Prostate gland (tissue), 2 donors: Measurements from ENCODE around the gene CELF1. TPM values are rescaled to one million over a fixed set of nuclear protein-coding genes. Genes with fewer than 3 reads are reported as not detected.

Experiments
- DNase-seq: peaks from one replicate; pipeline ENCODE4 v3.0.0-alpha.2; 2019; ENCODE audit warnings: low spot score
- H3K27ac ChIP-seq, 2 donors: fragments of 200-600 bp; sonication (generic); 2 replicates each; pipeline ENCODE4 v1.5.1; 2017 to 2019
- H3K27me3 ChIP-seq: fragments of 200-600 bp; sonication (generic); replicated peaks from 2 replicates; pipeline ENCODE4 v1.5.1; 2019; ENCODE audit not compliant: insufficient read depth
- H3K36me3 ChIP-seq, 2 donors: fragments of 200-600 bp; sonication (generic); 1 replicate in 1 of 2; 2 replicates in 1 of 2; pipeline versions ENCODE4 v1.5.1 to v1.8.1; 2017 to 2019
- H3K4me1 ChIP-seq: fragments of 200-600 bp; sonication (generic); replicated peaks from 2 replicates; pipeline ENCODE4 v1.5.1; 2019
- H3K4me3 ChIP-seq, 2 donors: fragments of 200-600 bp; sonication (generic); 2 replicates each; pipeline ENCODE4 v1.5.1; 2017 to 2019
- H3K9me3 ChIP-seq: fragments of 200-600 bp; sonication (generic); 2 replicates; pipeline ENCODE4 v1.5.1; 2017
- POLR2A ChIP-seq: fragments of 450-650 bp; IDR thresholded peaks from one replicate; pipeline ENCODE4 v1.6.1; 2016; ENCODE audit warnings: antibody characterized with exemption, mild to moderate bottlenecking
- POLR2AphosphoS5 ChIP-seq: sonication (generic); formaldehyde crosslinking; IDR thresholded peaks from one replicate; pipeline ENCODE4 v1.6.1; 2017; ENCODE audit warnings: antibody characterized with exemption
- WGBS: methylation state at CpG from one replicate; pipeline ENCODE4 v1.1.5; 2018; 5-methylcytosine and 5-hydroxymethylcytosine counted together
- intact Hi-C: fragments of 100-400 bp; cut with DNase I; formaldehyde crosslinking; loops from one replicate; pipeline ENCODE4 v1.14.2; 2022
- total RNA-seq, 2 donors: library from RNA; depleted of rRNA; stranded (reverse); fragments of >200 nt; gene quantifications; one replicate each; pipeline ENCODE4 v1.1.0, GENCODE V29; 2016
- TF ChIP-seq, protein P1 (sequence below), 4 experiments: fragments of 200-600 bp in 2 of 4; fragments of 450-650 bp in 2 of 4; sonication (generic) in 2 of 4; IDR thresholded peaks; 1 replicate in 3 of 4; 2 replicates in 1 of 4; pipeline ENCODE4 v1.5.1; 2016 to 2019; ENCODE audit warnings: antibody characterized with exemption in 4 of 4, mild to moderate bottlenecking in 2 of 4, moderate library complexity in 2 of 4

The CELF1 gene
- 100 to 1,000 TPM in 1 of 2 donors, 10 to 100 TPM in 1; 68.9 to 134 TPM for total RNA-seq

GRCh38 chr11:47552566-47553405 is at the start of gene CELF1:
CELF1 (minus strand) TSS chr11:47553132; CDS start chr11:47499523, 53,609 bp downstream.
- Histone ChIP-seq H3K27ac (peak within 1 kb of the TSS; percentile 84 to 93), H3K36me3 (no peaks in the 10 kb centered on the region), H3K4me3 (peak within 1 kb of the TSS; percentile 74 to 98), H3K9me3 (no peaks in the 10 kb centered on the region), H3K4me1 (no peaks in the 10 kb centered on the region), H3K27me3 (no peaks in the 10 kb centered on the region)
- WGBS = under 1% methylated on average over 74 of the region's 89 CpGs
- TF ChIP-seq, protein P1, sequence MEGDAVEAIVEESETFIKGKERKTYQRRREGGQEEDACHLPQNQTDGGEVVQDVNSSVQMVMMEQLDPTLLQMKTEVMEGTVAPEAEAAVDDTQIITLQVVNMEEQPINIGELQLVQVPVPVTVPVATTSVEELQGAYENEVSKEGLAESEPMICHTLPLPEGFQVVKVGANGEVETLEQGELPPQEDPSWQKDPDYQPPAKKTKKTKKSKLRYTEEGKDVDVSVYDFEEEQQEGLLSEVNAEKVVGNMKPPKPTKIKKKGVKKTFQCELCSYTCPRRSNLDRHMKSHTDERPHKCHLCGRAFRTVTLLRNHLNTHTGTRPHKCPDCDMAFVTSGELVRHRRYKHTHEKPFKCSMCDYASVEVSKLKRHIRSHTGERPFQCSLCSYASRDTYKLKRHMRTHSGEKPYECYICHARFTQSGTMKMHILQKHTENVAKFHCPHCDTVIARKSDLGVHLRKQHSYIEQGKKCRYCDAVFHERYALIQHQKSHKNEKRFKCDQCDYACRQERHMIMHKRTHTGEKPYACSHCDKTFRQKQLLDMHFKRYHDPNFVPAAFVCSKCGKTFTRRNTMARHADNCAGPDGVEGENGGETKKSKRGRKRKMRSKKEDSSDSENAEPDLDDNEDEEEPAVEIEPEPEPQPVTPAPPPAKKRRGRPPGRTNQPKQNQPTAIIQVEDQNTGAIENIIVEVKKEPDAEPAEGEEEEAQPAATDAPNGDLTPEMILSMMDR (IDR thresholded peaks at IDR 0.05) = peak; percentile 88 to 97 (median 92)
- TF ChIP-seq POLR2AphosphoS5 = peak; percentile 57
- peak; percentile 60 for TF ChIP-seq POLR2A
- intact Hi-C loops = loop anchor here (5.0 to 10.0 kb wide), 2 partner anchors 85 to 148 kb away; partner anchors contain the start of gene SLC39A13
- DNase-seq = peak; percentile 87

DNA sequence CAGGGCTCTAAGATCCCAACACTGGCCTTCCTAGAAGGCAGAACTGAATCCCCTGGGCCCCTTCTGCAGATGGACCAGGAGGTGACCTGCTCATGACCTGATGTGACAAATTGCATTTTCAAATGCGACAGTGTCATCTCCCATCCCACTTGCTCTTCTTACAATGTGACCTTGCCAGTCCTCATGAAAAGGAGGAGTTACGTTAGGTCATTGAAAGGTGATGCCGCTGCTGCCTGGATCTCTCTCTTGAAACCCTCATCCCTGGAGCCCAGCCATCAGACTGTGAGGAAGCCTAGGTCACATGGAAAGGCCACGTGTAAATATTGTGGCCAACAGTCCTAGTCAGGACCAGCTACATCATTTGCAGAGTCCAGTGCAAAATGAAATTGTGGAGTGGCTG is 47.0 kb upstream of the CELF1 start:
- no peaks in the 10 kb centered on the region for H3K27me3 ChIP-seq
- TF ChIP-seq POLR2A = no peak
- TF ChIP-seq, protein P1 (IDR thresholded peaks at IDR 0.05) = no peak
- no peak overlapping the region for H3K27ac ChIP-seq
- no peak overlapping the region for H3K4me3 ChIP-seq
- H3K9me3 ChIP-seq = no peaks in the 10 kb centered on the region
- H3K4me1 ChIP-seq = no peaks in the 10 kb centered on the region
- DNase-seq = no peak
- 71% methylated on average over 4 of the region's 4 CpGs for WGBS
- intact Hi-C loops = no loop called here
- no peaks in the 10 kb centered on the region for H3K36me3 ChIP-seq

GRCh38 chr11:47595967-47596366 is 43.0 kb upstream of the CELF1 start:
- DNase-seq = no peak
- Histone ChIP-seq H3K27ac (no peak overlapping the region), H3K4me1 (no peaks in the 10 kb centered on the region), H3K36me3 (no peaks in the 10 kb centered on the region), H3K9me3 (no peaks in the 10 kb centered on the region), H3K27me3 (peaks cover 3% of the 10 kb centered on the region), H3K4me3 (no peak overlapping the region)
- intact Hi-C loops = no loop called here
- TF ChIP-seq POLR2AphosphoS5 (no peak), POLR2A (no peak)
- TF ChIP-seq, protein P1 (IDR thresholded peaks at IDR 0.05) = no peak
- 87% methylated on average over 1 of the region's 1 CpG for WGBS

DNA sequence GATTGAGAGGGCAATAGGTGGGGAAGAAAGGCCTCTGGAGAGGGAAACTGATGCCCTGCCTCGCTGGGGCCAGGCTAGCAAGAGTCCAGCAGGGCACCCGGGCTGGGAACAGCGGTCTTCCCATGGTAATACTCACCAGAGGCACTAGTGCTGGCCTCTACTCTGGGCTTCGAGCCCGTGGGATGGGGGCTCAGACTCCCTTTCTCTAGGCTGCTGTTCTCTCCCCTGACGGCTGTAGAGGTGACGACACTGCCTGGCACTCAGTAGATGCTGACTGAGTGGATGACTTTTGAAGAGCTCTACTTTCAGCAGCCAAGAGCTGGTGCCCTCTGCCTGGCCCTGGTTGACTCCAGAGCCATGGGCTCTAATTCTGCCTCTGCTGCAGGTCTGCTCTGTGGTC is 42.1 kb upstream of the CELF1 start:
- peaks cover 3% of the 10 kb centered on the region for H3K27me3 ChIP-seq

More for the DNA sequence above, 42.1 kb upstream of the CELF1 start:
- Histone ChIP-seq H3K27ac (no peak overlapping the region), H3K9me3 (no peaks in the 10 kb centered on the region), H3K4me1 (no peaks in the 10 kb centered on the region), H3K4me3 (no peak overlapping the region), H3K36me3 (no peaks in the 10 kb centered on the region)
- no peak for TF ChIP-seq POLR2AphosphoS5
- TF ChIP-seq POLR2A = no peak
- TF ChIP-seq, protein P1 (IDR thresholded peaks at IDR 0.05) = no peak
- intact Hi-C loops = no loop called here
- no peak for DNase-seq
- 51% methylated on average over 7 of the region's 7 CpGs for WGBS
